ENCODE measurements around the gene CYP46A1.

CYP46A1 gene

GRCh38 chr14:99643343-99643742 lies 40.8 kb upstream of the CYP46A1 start:
- Histone ChIP-seq H3K27ac (ENCODE audit: poor library complexity, severe bottlenecking) (no peak overlapping the region), H3K4me1 (ENCODE audit: insufficient read depth, poor library complexity, severe bottlenecking) (no peaks in the 10 kb centered on the region), H3K4me3 (ENCODE audit: severe bottlenecking) (no peak overlapping the region), H3K9me3 (ENCODE audit: severe bottlenecking) (no peaks in the 10 kb centered on the region), H3K36me3 (ENCODE audit: low read depth) (no peaks in the 10 kb centered on the region), H3K27me3 (ENCODE audit: insufficient read depth, poor library complexity, severe bottlenecking) (no peaks in the 10 kb centered on the region)
- no peak for TF ChIP-seq CTCF (IDR thresholded peaks at IDR 0.05; ENCODE audit: poor library complexity, severe bottlenecking)
- DNase-seq (ENCODE audit: low spot score): no peak
- no peak for ATAC-seq (ENCODE audit: low read depth)

DNA sequence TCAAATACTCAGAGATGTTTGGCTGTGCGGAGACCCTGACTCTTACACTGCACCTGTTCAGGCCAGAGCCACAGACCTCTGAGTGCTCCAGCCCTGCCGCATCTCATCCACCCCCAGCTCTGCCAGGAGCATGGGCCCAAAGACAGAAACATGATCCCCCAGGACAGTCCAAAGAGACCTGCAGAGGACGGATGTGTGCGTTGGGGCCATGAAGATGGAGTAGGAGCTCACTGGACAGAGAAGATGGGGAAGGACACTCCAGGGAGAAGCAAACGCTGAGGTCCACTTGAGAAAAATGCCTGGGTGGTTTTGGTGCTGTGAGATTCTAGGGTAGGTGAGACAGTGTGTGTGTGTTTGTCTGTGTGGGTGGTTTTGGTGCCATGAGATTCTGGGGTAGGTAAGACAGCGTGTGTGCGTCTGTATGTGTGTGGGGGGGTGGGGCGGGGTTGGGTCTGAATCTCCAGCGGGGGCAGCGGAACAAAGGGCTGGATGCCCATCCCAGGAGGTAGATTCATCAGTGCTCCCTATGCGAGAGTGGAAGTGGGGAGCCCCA lies 40.0 kb upstream of the CYP46A1 start:
- Histone ChIP-seq H3K9me3 (ENCODE audit: severe bottlenecking) (no peaks in the 10 kb centered on the region), H3K36me3 (ENCODE audit: low read depth) (no peaks in the 10 kb centered on the region), H3K27ac (ENCODE audit: poor library complexity, severe bottlenecking) (no peak overlapping the region), H3K4me1 (ENCODE audit: insufficient read depth, poor library complexity, severe bottlenecking) (no peaks in the 10 kb centered on the region), H3K27me3 (ENCODE audit: insufficient read depth, poor library complexity, severe bottlenecking) (no peaks in the 10 kb centered on the region), H3K4me3 (ENCODE audit: severe bottlenecking) (no peak overlapping the region)
- no peak for DNase-seq (ENCODE audit: low spot score)
- no peak for TF ChIP-seq CTCF (IDR thresholded peaks at IDR 0.05; ENCODE audit: poor library complexity, severe bottlenecking)
- ATAC-seq (ENCODE audit: low read depth): no peak

- Histone ChIP-seq H3K4me1 (ENCODE audit: insufficient read depth, poor library complexity, severe bottlenecking) (no peaks in the 10 kb centered on the region), H3K36me3 (ENCODE audit: low read depth) (no peaks in the 10 kb centered on the region), H3K4me3 (ENCODE audit: severe bottlenecking) (peak within 1 kb of the TSS; percentile 31), H3K9me3 (ENCODE audit: severe bottlenecking) (no peaks in the 10 kb centered on the region), H3K27me3 (ENCODE audit: insufficient read depth, poor library complexity, severe bottlenecking) (no peaks in the 10 kb centered on the region), H3K27ac (ENCODE audit: poor library complexity, severe bottlenecking) (no peak within 1 kb of the TSS)
- ATAC-seq (ENCODE audit: low read depth) (peak; percentile 74), DNase-seq (ENCODE audit: low spot score) (no peak)
- no peak for TF ChIP-seq CTCF (IDR thresholded peaks at IDR 0.05; ENCODE audit: poor library complexity, severe bottlenecking)
Observed at GRCh38 chr14:99644723-99645544, 39.2 kb upstream of the CYP46A1 start, which contains the start of gene HHIPL1. Gene HHIPL1 (plus strand): TSS chr14:99645129. CDS start chr14:99645208, 79 bp downstream.

- peak overlapping the region; percentile 31 for H3K4me3 ChIP-seq (ENCODE audit: severe bottlenecking)
- no peak for TF ChIP-seq CTCF (IDR thresholded peaks at IDR 0.05; ENCODE audit: poor library complexity, severe bottlenecking)
- H3K9me3 ChIP-seq (ENCODE audit: severe bottlenecking): no peaks in the 10 kb centered on the region
Observed at GRCh38 chr14:99645545-99646505, 38.3 kb upstream of the CYP46A1 start.

More at GRCh38 chr14:99645545-99646505, 38.3 kb upstream of the CYP46A1 start:
- no peaks in the 10 kb centered on the region for H3K4me1 ChIP-seq (ENCODE audit: insufficient read depth, poor library complexity, severe bottlenecking)
- no peaks in the 10 kb centered on the region for H3K27me3 ChIP-seq (ENCODE audit: insufficient read depth, poor library complexity, severe bottlenecking)
- ATAC-seq (ENCODE audit: low read depth) (no peak), DNase-seq (ENCODE audit: low spot score) (no peak)
- no peaks in the 10 kb centered on the region for H3K36me3 ChIP-seq (ENCODE audit: low read depth)
- no peak overlapping the region for H3K27ac ChIP-seq (ENCODE audit: poor library complexity, severe bottlenecking)
